PC-9 (cell line): Measurements from ENCODE around the gene TNS1. TPM values are rescaled to one million over a fixed set of nuclear protein-coding genes. Genes with fewer than 3 reads are reported as not detected.

Source experiments
- BruUV-seq: library from RNA; stranded (reverse); fragments of 400-500 nt; replicated peaks from 2 replicates; lab custom pipeline; 2021; lab: Mats Ljungman, UMichigan
- CTCF ChIA-PET: fragments of 300-600 bp; sonication (Branson Sonifier 250); formaldehyde crosslinking; loops from one replicate; lab custom pipeline; 2022; ENCODE audit warnings: antibody characterized with exemption; lab: Charles Lee
- POLR2A ChIA-PET: fragments of 300-600 bp; sonication (Branson Sonifier 250); formaldehyde crosslinking; loops from one replicate; lab custom pipeline; 2022; ENCODE audit warnings: antibody characterized with exemption; ENCODE audit not compliant: unreplicated experiment; lab: Charles Lee
- DNase-seq, 2 experiments: peaks; one replicate each; pipeline versions ENCODE4 v3.0.0 to v3.0.0-alpha.2; 2015 to 2022; ENCODE audit warnings: mixed read lengths in 1 of 2
- H2AFZ ChIP-seq: fragments of 200-600 bp; sonication (generic); 2 replicates; pipeline ENCODE4 v1.8.1; 2017; ENCODE audit warnings: antibody characterized with exemption
- H3F3A ChIP-seq: fragments of 200-600 bp; sonication (generic); 2 replicates; pipeline ENCODE4 v1.8.1; 2017; ENCODE audit warnings: antibody characterized with exemption, mild to moderate bottlenecking, low read depth; ENCODE audit not compliant: insufficient read depth
- H3K27ac ChIP-seq: fragments of 200-600 bp; sonication (generic); 2 replicates; pipeline ENCODE4 v1.6.1; 2016; ENCODE audit warnings: mixed run types
- H3K27me3 ChIP-seq: fragments of 200-600 bp; sonication (generic); 2 replicates; pipeline ENCODE4 v1.6.1; 2016; ENCODE audit warnings: low read depth, mixed run types; ENCODE audit not compliant: insufficient read depth
- H3K36me3 ChIP-seq: fragments of 200-600 bp; sonication (generic); 2 replicates; pipeline ENCODE4 v1.6.1; 2016; ENCODE audit warnings: low read depth, mixed run types
- H3K4me1 ChIP-seq: fragments of 200-600 bp; sonication (generic); replicated peaks from 2 replicates; pipeline ENCODE4 v1.6.1; 2016; ENCODE audit warnings: mixed run types; ENCODE audit not compliant: insufficient read depth
- H3K4me2 ChIP-seq: fragments of 200-600 bp; sonication (generic); 2 replicates; pipeline ENCODE4 v1.6.1; 2017; ENCODE audit warnings: mixed run types
- H3K4me3 ChIP-seq: fragments of 200-600 bp; sonication (generic); 2 replicates; pipeline ENCODE4 v1.6.1; 2016; ENCODE audit warnings: mixed run types
- H3K79me2 ChIP-seq: fragments of 200-600 bp; sonication (generic); 2 replicates; pipeline ENCODE4 v1.6.1; 2017; ENCODE audit warnings: low read depth, mixed run types
- H3K9me2 ChIP-seq: fragments of 200-600 bp; sonication (generic); 2 replicates; pipeline ENCODE4 v1.8.1; 2017; ENCODE audit warnings: mild to moderate bottlenecking; ENCODE audit not compliant: insufficient read depth
- H3K9me3 ChIP-seq: fragments of 200-600 bp; sonication (generic); 2 replicates; pipeline ENCODE4 v1.8.1; 2016; ENCODE audit warnings: low read depth; ENCODE audit not compliant: insufficient read depth
- H4K20me1 ChIP-seq: fragments of 200-600 bp; sonication (generic); 2 replicates; pipeline ENCODE4 v1.8.1; 2017; ENCODE audit not compliant: insufficient read depth
- CTCF ChIP-seq: fragments of 200-600 bp; sonication (generic); conservative IDR thresholded peaks from 2 replicates; pipeline ENCODE4 v1.6.1; 2017; ENCODE audit warnings: mixed run types, antibody characterized with exemption, mild to moderate bottlenecking, moderate library complexity
- EZH2 ChIP-seq: fragments of 200-600 bp; sonication (generic); IDR thresholded peaks from 2 replicates; pipeline ENCODE4 v1.8.0; 2017; ENCODE audit warnings: antibody characterized with exemption, low read depth
- intact Hi-C: fragments of 100-400 bp; cut with micrococcal nuclease; formaldehyde crosslinking; loops from one replicate; pipeline ENCODE4 v1.10.0; 2022; ENCODE audit not compliant: unreplicated experiment
- total RNA-seq: library from RNA; stranded (reverse); gene quantifications from 2 replicates; pipeline ENCODE4 v1.2.3, GENCODE V29; 2021

Gene TNS1
- total RNA-seq, 1 experiment from 2014 or later = 5.5 TPM

- BruUV-seq = no TSS peak
- no peaks in the 10 kb centered on the region; the same call in 1 of the 2 replicates for H3K27me3 ChIP-seq
- no peak for TF ChIP-seq EZH2
- no peak for TF ChIP-seq CTCF
- no peaks in the 10 kb centered on the region for H3K9me2 ChIP-seq
- no peaks in the 10 kb centered on the region for H3K36me3 ChIP-seq
- intact Hi-C loops = no loop called here
- H3K4me2 ChIP-seq = no peak overlapping the region
- DNase-seq = no peak
- POLR2A ChIA-PET = interaction anchor here (0.5 kb wide), 1 partner anchor 1306 kb away, joined by 7 read pairs; no protein-coding TSS in a partner anchor
- 0 out of 2 replicates have a peak, but pooled peaks cover 13% of the 10 kb centered on the region for H3K4me1 ChIP-seq
- no peaks in the 10 kb centered on the region for H3F3A ChIP-seq
- no peaks in the 10 kb centered on the region for H3K79me2 ChIP-seq
- no peaks in the 10 kb centered on the region for H4K20me1 ChIP-seq
- H2AFZ ChIP-seq = no peak overlapping the region
- no peak overlapping the region for H3K27ac ChIP-seq
- CTCF ChIA-PET = no interaction called here
- no peak overlapping the region for H3K4me3 ChIP-seq
- H3K9me3 ChIP-seq = no peaks in the 10 kb centered on the region
Measured at GRCh38 chr2:217853301-217853881, 149.4 kb downstream of the TNS1 start.

GRCh38 chr2:217852555-217853211 lies 150.1 kb downstream of the TNS1 start:
- POLR2A ChIA-PET = no interaction called here
- CTCF ChIA-PET = no interaction called here
- no peaks in the 10 kb centered on the region for H3K36me3 ChIP-seq

More at GRCh38 chr2:217852555-217853211, 150.1 kb downstream of the TNS1 start:
- no peak for TF ChIP-seq CTCF
- TF ChIP-seq EZH2 = no peak
- no peak overlapping the region for H3K27ac ChIP-seq
- H2AFZ ChIP-seq = no peak overlapping the region
- H4K20me1 ChIP-seq = no peaks in the 10 kb centered on the region
- H3K9me3 ChIP-seq = no peaks in the 10 kb centered on the region
- intact Hi-C loops = no loop called here
- H3K9me2 ChIP-seq = no peaks in the 10 kb centered on the region
- 0 out of 2 replicates have a peak, but pooled peaks cover 13% of the 10 kb centered on the region for H3K4me1 ChIP-seq
- no peak overlapping the region for H3K4me2 ChIP-seq
- H3K4me3 ChIP-seq = no peak overlapping the region
- no peak for DNase-seq
- no peaks in the 10 kb centered on the region for H3F3A ChIP-seq
- BruUV-seq = no TSS peak
- H3K79me2 ChIP-seq = no peaks in the 10 kb centered on the region
- H3K27me3 ChIP-seq = no peaks in the 10 kb centered on the region; the same call in 1 of the 2 replicates
